GM21526 (cell line): ENCODE results near the gene GNAL.
"Not testable (repeated sequence)": the region's sequence is repeated elsewhere in the genome, so short reads cannot be mapped to it uniquely, and the experiment has no call there.

ENCODE experiments used
- ATAC-seq: cut with Tn5 transposase; IDR thresholded peaks from one replicate; pipeline ENCODE4 v1.9.1; 2021; ENCODE audit warnings: moderate library complexity; ENCODE audit not compliant: unreplicated experiment, low FRiP score

The GNAL gene

GRCh38 chr18:11688972-11689668 is at the start of gene GNAL:
TSS of gene GNAL (plus strand) at chr18:11689264. CDS start at chr18:11689564, 300 bp downstream.
- ATAC-seq = no peak

GRCh38 chr18:11647310-11647709 is 41.8 kb upstream of the GNAL start:
- not testable (repeated sequence) for ATAC-seq

- not testable (repeated sequence) for ATAC-seq
Observed at GRCh38 chr18:11647804-11648203, 41.3 kb upstream of the GNAL start.

DNA sequence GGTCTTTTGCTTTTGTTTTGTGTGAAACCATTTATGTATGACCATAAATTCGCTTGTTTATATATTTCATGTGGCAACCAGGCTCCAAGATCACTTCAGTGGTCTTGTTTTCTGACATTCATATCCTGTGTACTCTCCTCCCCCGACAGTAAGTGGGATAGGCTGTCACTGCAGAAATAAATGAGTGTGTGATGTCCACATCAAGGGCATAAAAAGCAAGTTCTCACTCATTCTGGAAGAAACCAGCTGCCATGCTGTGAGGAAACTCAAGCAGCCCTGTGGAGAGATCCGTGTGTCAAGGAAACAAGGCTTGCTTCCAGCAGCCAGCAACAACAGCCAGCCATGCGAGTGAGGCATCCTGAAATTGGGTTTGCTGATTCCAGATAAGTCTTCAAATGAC is 39.2 kb upstream of the GNAL start:
- no peak for ATAC-seq

DNA sequence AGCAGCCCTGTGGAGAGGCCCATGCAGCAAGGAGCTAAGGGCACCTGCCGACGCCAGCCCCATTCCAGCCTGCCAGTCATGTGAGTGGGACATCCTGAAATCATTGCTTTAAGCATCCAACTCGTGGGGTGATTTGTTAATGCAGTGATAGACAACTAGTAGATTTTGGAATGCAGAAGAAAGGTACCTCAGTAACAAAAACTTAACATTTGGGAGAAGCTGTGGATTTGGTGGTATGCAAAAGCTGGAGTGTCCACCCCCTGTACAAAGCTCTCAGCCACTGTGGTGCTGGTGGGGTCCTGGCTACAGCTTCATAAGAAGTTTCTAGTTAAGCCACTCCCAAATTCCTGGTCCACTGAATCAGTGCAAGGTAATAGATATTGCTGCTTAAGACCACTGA is 37.2 kb upstream of the GNAL start:
- no peak for ATAC-seq

DNA sequence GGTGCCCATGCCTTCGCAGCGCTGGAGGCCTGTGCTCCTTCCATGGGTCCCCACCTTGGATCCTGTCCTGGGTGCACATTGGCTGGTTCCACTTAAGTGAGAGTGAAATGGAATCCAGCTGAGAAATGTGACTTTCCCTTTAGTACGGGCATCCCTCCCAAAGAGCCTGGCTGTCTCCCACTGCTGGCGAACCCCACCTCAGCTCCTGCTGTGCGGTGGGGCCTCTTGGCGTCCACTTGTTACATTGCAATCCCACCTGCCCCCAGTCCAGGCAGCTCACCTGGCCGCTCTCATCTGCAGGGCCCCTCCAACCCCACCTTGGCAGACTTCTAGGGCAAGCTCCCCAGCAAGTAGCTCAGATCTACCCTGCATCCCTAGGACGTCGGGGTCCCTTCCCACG is 35.5 kb upstream of the GNAL start:
- ATAC-seq = no peak

DNA sequence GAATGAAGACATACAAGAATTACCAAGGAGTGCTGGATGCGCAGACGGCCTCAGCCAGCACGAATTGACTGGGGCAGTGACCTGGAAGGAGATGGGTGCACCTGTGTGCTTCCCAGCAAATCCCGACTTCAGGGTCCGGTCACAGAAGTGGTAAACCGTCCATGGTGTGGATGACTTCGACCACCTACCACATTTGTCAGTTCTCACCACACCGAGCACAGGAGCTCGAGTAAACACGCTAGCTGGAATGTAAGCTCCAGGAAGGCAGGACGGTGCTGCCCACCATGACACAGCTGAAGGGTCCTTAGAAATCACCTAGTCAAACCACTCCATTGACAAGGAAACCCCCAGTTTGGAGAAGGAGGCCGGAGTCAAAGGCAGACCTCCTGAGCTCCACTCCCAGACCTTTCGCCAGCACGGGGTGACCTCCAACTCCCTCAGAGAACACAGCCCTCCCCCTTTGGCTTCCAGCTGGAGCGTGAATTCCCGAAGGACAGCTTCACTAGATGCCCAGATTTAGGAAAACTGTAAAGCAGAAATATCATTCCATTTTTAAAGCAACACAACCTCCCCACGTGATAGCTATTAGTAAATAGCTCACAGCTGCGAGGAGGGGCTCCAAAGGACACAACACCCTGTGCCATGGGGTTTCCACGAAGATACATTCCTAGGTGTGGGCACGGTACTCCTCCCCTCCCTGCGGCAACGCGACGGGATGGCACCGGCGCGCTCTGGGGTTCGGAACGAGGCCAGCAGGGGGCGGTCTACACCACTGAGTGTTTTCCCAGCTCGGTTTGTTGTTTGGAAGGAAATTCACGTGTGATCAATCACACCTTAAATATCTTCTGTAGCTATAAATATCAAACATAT is 34.1 kb upstream of the GNAL start:
- no peak for ATAC-seq

DNA sequence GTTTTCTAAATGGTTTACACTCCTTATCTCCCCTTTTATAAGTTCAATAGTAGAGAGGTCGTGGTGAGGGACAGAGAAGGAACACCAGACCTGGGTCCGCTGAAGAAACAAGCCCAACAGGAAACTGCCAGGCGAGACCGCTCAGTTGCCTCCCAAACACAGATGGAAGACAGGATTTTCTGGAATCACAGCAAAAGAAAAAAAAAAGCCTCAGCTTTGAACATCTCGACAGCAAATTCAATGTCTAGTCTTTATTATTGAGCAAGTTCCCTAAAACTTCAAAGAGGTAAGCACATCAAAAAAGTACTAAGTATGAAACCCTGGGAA is 33.5 kb upstream of the GNAL start:
- ATAC-seq = no peak

- ATAC-seq = no peak
Observed at GRCh38 chr18:11657152-11657551, 31.9 kb upstream of the GNAL start.

- no peak for ATAC-seq
Observed at GRCh38 chr18:11657554-11657953, 31.5 kb upstream of the GNAL start.

DNA sequence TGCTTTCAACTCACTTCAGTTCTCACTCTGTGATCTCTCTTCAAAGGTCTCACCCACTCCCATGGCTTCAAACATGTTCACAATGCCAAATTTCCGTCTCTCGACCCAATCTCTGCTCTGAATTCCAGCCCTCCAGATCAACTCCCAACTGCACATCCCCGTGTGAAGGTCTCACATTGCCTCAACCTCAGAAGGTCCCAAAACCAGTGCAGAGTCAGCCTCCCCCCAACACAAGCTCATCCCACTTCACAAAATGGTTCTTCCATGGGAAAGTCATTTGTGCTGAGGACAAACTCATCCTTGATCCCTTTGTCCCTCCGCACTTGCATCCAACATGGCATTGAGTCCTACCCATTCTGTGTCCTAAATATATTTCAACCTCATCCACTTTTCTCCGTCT is 31.0 kb upstream of the GNAL start:
- no peak for ATAC-seq

GRCh38 chr18:11658989-11659388 is 30.1 kb upstream of the GNAL start:
- ATAC-seq = no peak

GRCh38 chr18:11660691-11661090 is 28.4 kb upstream of the GNAL start:
- ATAC-seq = no peak

- no peak for ATAC-seq
Observed at GRCh38 chr18:11661430-11661829, 27.6 kb upstream of the GNAL start.

GRCh38 chr18:11663439-11664029 is 25.5 kb upstream of the GNAL start:
- no peak for ATAC-seq

DNA sequence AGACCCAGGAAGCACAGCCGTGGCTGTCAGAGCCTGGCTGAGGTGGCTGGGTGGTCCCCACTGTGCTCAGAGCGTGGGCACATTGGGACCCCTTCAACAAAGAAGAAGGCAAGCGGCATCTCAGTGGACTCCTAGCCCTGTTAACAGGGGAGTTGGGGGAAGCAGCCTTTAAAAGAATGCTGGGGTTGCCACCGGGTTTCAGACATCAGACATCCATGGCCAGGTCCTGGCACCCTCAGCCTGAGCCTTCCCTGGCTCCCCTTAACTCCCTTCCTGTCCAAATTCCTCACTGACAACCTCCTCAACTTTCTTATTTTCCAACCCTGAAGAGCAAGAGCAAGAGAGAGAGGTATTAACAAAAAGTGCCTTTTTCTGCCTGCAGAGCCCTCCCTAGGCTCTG is 24.8 kb upstream of the GNAL start:
- ATAC-seq = no peak

- ATAC-seq = no peak
Observed at GRCh38 chr18:11665146-11665545, 23.9 kb upstream of the GNAL start.

DNA sequence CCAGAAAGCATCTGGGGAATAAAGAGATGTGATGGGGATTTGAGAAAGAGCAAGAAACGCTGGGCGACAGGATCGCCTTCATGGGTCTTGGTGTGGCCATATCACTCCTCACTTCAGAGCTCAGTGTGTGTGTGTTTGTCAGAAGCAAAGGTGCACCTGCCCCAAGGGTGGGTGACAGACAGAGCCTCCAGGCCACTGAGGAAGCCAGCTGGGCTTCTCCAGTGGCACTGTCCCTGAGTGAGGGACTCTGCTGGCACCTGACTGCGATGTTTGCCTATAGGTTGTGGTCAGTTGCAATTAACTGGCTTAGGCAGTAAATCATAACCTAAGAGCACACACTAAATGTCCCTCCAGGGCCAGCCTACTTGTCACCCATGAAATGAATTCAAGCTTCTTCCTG is 23.5 kb upstream of the GNAL start:
- ATAC-seq = no peak

GRCh38 chr18:11666176-11666575 is 22.9 kb upstream of the GNAL start:
- no peak for ATAC-seq

DNA sequence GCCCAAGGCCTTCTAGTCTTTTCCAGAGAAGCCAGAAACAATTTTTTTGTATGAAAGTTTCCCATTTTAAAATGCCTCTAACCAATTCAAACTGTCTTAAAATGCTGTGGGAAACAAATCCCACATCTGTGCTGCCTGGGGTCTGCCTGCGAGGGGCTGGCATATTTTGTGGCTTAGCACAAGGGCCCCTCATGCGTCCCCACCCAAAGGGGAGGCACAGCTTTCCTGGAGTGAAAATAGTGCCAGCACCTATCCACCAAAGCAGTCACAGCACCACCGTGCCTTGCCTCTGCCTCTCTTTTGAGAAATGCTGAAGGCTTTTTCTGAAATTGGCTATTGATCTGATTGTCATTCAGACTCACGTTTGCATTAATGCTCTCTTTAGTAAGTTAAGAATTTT is 22.2 kb upstream of the GNAL start:
- no peak for ATAC-seq

- ATAC-seq = no peak
Observed at GRCh38 chr18:11667578-11667977, 21.5 kb upstream of the GNAL start.
